C4-2B (cell line): ENCODE measurements around the gene SPARCL1.

Source experiments
- CTCF ChIP-seq: fragments of 450-650 bp; conservative IDR thresholded peaks from 2 replicates; pipeline ENCODE4 v1.5.1; 2017; ENCODE audit warnings: mild to moderate bottlenecking
- ZFX ChIP-seq: fragments of 450-650 bp; IDR thresholded peaks from 2 replicates; pipeline ENCODE4 v1.6.1; 2017

GRCh38 chr4:87430038-87430437, 99.1 kb downstream of the SPARCL1 start:
- no peak for TF ChIP-seq CTCF
- no peak for TF ChIP-seq ZFX
